Measurements from ENCODE around the gene KATNIP. TPM values are rescaled to one million over a fixed set of nuclear protein-coding genes. Genes with fewer than 3 reads are reported as not detected.

KATNIP gene
- total RNA-seq, 1 donor from 2014 or later: 22.9 TPM

- no peak for DNase-seq
- Mint-ChIP-seq H3K4me1 (ENCODE audit: low read depth, unreplicated experiment) (peaks cover 7% of the 10 kb centered on the region), H3K36me3 (ENCODE audit: unreplicated experiment) (no peaks in the 10 kb centered on the region), H3K9me3 (ENCODE audit: unreplicated experiment) (peaks cover 5% of the 10 kb centered on the region), H3K4me3 (ENCODE audit: unreplicated experiment) (no peak overlapping the region), H3K27ac (ENCODE audit: unreplicated experiment) (no peak overlapping the region), H3K27me3 (ENCODE audit: unreplicated experiment) (peaks cover 2% of the 10 kb centered on the region)
- no peak for TF ChIP-seq CTCF (IDR thresholded peaks at IDR 0.05; ENCODE audit: partially characterized antibody, unreplicated experiment)
Measured at GRCh38 chr16:27543801-27544200, 6.1 kb upstream of the KATNIP start.

- Mint-ChIP-seq H3K9me3 (ENCODE audit: unreplicated experiment) (peaks cover 5% of the 10 kb centered on the region), H3K4me3 (ENCODE audit: unreplicated experiment) (no peak overlapping the region), H3K27me3 (ENCODE audit: unreplicated experiment) (peaks cover 2% of the 10 kb centered on the region), H3K36me3 (ENCODE audit: unreplicated experiment) (no peaks in the 10 kb centered on the region), H3K4me1 (ENCODE audit: low read depth, unreplicated experiment) (peaks cover 7% of the 10 kb centered on the region), H3K27ac (ENCODE audit: unreplicated experiment) (no peak overlapping the region)
- no peak for DNase-seq
- TF ChIP-seq CTCF (IDR thresholded peaks at IDR 0.05; ENCODE audit: partially characterized antibody, unreplicated experiment): no peak
Measured at GRCh38 chr16:27544671-27545070, 5.3 kb upstream of the KATNIP start.

GRCh38 chr16:27547134-27547533, 2.8 kb upstream of the KATNIP start:
- TF ChIP-seq CTCF (IDR thresholded peaks at IDR 0.05; ENCODE audit: partially characterized antibody, unreplicated experiment): no peak
- H3K27me3 Mint-ChIP-seq (ENCODE audit: unreplicated experiment): peaks cover 4% of the 10 kb centered on the region
- peaks cover 10% of the 10 kb centered on the region for H3K9me3 Mint-ChIP-seq (ENCODE audit: unreplicated experiment)
- peak overlapping the region; percentile 45 for H3K27ac Mint-ChIP-seq (ENCODE audit: unreplicated experiment)
- peaks cover 7% of the 10 kb centered on the region for H3K4me1 Mint-ChIP-seq (ENCODE audit: low read depth, unreplicated experiment)
- H3K36me3 Mint-ChIP-seq (ENCODE audit: unreplicated experiment): no peaks in the 10 kb centered on the region
- H3K4me3 Mint-ChIP-seq (ENCODE audit: unreplicated experiment): peak overlapping the region; percentile 22
- DNase-seq: no peak

- peak overlapping the region; percentile 45 for H3K27ac Mint-ChIP-seq (ENCODE audit: unreplicated experiment)
- peak overlapping the region; percentile 39 for H3K4me3 Mint-ChIP-seq (ENCODE audit: unreplicated experiment)
- peaks cover 7% of the 10 kb centered on the region for H3K4me1 Mint-ChIP-seq (ENCODE audit: low read depth, unreplicated experiment)
- no peak for DNase-seq
- H3K9me3 Mint-ChIP-seq (ENCODE audit: unreplicated experiment): peaks cover 10% of the 10 kb centered on the region
- peaks cover 4% of the 10 kb centered on the region for H3K27me3 Mint-ChIP-seq (ENCODE audit: unreplicated experiment)
- no peaks in the 10 kb centered on the region for H3K36me3 Mint-ChIP-seq (ENCODE audit: unreplicated experiment)
- no peak for TF ChIP-seq CTCF (IDR thresholded peaks at IDR 0.05; ENCODE audit: partially characterized antibody, unreplicated experiment)
Measured at GRCh38 chr16:27547851-27548250, 2.1 kb upstream of the KATNIP start.

- H3K27me3 Mint-ChIP-seq (ENCODE audit: unreplicated experiment): peaks cover 4% of the 10 kb centered on the region
- no peak for DNase-seq
- peaks cover 7% of the 10 kb centered on the region for H3K4me1 Mint-ChIP-seq (ENCODE audit: low read depth, unreplicated experiment)
- peak overlapping the region; percentile 93 for H3K27ac Mint-ChIP-seq (ENCODE audit: unreplicated experiment)
- peaks cover 10% of the 10 kb centered on the region for H3K9me3 Mint-ChIP-seq (ENCODE audit: unreplicated experiment)
- peak overlapping the region; percentile 100 for H3K4me3 Mint-ChIP-seq (ENCODE audit: unreplicated experiment)
- TF ChIP-seq CTCF (IDR thresholded peaks at IDR 0.05; ENCODE audit: partially characterized antibody, unreplicated experiment): no peak
- no peaks in the 10 kb centered on the region for H3K36me3 Mint-ChIP-seq (ENCODE audit: unreplicated experiment)
Measured at GRCh38 chr16:27549464-27549745, 539 bp upstream of the KATNIP start.

Data from glutamatergic neuron (in vitro differentiated cells).